ENCODE data around the gene ABCB1. TPM values are rescaled to one million over a fixed set of nuclear protein-coding genes. Genes with fewer than 3 reads are reported as not detected.

ABCB1 gene
- total and polyA plus RNA-seq, 2 of the 13 experiments (the other 11 are each of a cell fraction or from before 2014, with no cell fraction given), result 42.8 to 52.6 TPM

GRCh38 chr7:87507446-87507845 lies 93.2 kb downstream of the ABCB1 start:
- Histone ChIP-seq H3K27ac (ENCODE audit: extremely low read length, insufficient read depth, low read length) (no peak overlapping the region), H4K20me1 (ENCODE audit: insufficient read depth, low read length) (no peaks in the 10 kb centered on the region), H3K9me3 (ENCODE audit: low read length) (no peaks in the 10 kb centered on the region), H3K79me2 (ENCODE audit: insufficient read depth, low read length) (no peaks in the 10 kb centered on the region), H3K27me3 (ENCODE audit: control insufficient read depth in 1 of 2, insufficient read depth in 2 of 2, low read length in 2 of 2) (no peaks in the 10 kb centered on the region), H3K4me2 (ENCODE audit: low read depth, low read length) (no peak overlapping the region), H3K4me3 (replicated peaks in 1 of 3; ENCODE audit: insufficient read depth in 1 of 3, low read depth in 2 of 3, low read length in 3 of 3) (no peak overlapping the region), H3K36me3 (replicated peaks in 1 of 2; ENCODE audit: control insufficient read depth in 1 of 2, insufficient read depth in 2 of 2, low read length in 2 of 2) (peaks cover 3 to 38% of the 10 kb centered on the region in 2 experiments; a peak in 4 of 5 replicates), H3K4me1 (ENCODE audit: insufficient read depth, low read length) (peaks cover 14% of the 10 kb centered on the region), H3K9ac (ENCODE audit: insufficient read depth, low read depth, low read length) (no peak overlapping the region), H2AFZ (ENCODE audit: low read length) (no peak overlapping the region)
- FAIRE-seq (no peak), DNase-seq (ENCODE audit: low spot score) (peak; percentile 16), ATAC-seq (peak; percentile 66)
- TF ChIP-seq RAD21 (CRISPR knock-in tag; IDR thresholded peaks at IDR 0.05) (peak; percentile 33; the same call in 1 of the 2 replicates), ZNF253 (CRISPR knock-in tag; IDR thresholded peaks at IDR 0.05; ENCODE audit: borderline replicate concordance) (no peak), STAG1 (CRISPR knock-in tag; IDR thresholded peaks at IDR 0.05) (peak; percentile 80), SMC3 (IDR thresholded peaks at IDR 0.05; ENCODE audit: low read length) (peak; percentile 49; the same call in 1 of the 2 replicates), SIN3A (IDR thresholded peaks at IDR 0.05; ENCODE audit: borderline replicate concordance, low read depth, low read length) (no peak), CCAR2 (optimal IDR thresholded peaks at IDR 0.05; ENCODE audit: low read depth, low read length) (no peak), CTCF (CRISPR knock-in tag; IDR thresholded peaks at IDR 0.05) (peak; percentile 68), ZNF317 (CRISPR knock-in tag; IDR thresholded peaks at IDR 0.05) (no peak)
- 55% methylated on average over 3 of the region's 3 CpGs for whole genome bisulfite sequencing (ENCODE audit: low lambda C conversion rate)
- BruUV-seq (replicated peaks), result no TSS peak
- in situ Hi-C loops (cut with HindIII; ENCODE audit: extremely low pct_ligation_motif_present, low pct_unique_long_range_greater_than_20kb) (loop anchor here (5.0 kb wide), 1 partner anchor 195 kb away; no protein-coding TSS in a partner anchor), intact Hi-C loops (cut with micrococcal nuclease; ENCODE audit: unreplicated experiment) (loop anchor here (1.0 to 5.0 kb wide), 3 partner anchors 91 to 380 kb away; no protein-coding TSS in a partner anchor)
- ChIA-PET CTCF (ENCODE audit: low intra/inter-chr PET ratio, low total read pairs) (interaction anchor here (1.3 kb wide), 1 partner anchor 196 kb away, joined by 7 read pairs; no protein-coding TSS in a partner anchor), POLR2A (interaction anchor here (0.9 kb wide), 1 partner anchor 32 kb away, joined by 3 read pairs; no protein-coding TSS in a partner anchor)
